SU-DHL-6 (cell line): ENCODE data around the gene RAMACL.

Experiments used
- H2AFZ ChIP-seq: fragments of 200-600 bp; sonication (generic); 2 replicates; pipeline ENCODE4 v1.6.1; 2014; ENCODE audit warnings: low read depth, mild to moderate bottlenecking, moderate library complexity, mixed read lengths, antibody characterized with exemption, low read length; ENCODE audit not compliant: severe bottlenecking
- H3F3A ChIP-seq: fragments of 200-600 bp; shearing (Covaris generic); 2 replicates; pipeline ENCODE4 v1.6.0; 2016; ENCODE audit warnings: antibody characterized with exemption, mild to moderate bottlenecking; ENCODE audit not compliant: insufficient read depth
- H3K27ac ChIP-seq: fragments of 200-600 bp; sonication (generic); 2 replicates; pipeline ENCODE4 v1.5.1; 2016; ENCODE audit warnings: low read depth, mild to moderate bottlenecking, low read length, moderate library complexity, mixed read lengths
- H3K27me3 ChIP-seq: fragments of 200-600 bp; sonication (generic), shearing (Covaris generic); 2 replicates; pipeline ENCODE4 v1.6.0; 2014; ENCODE audit warnings: mild to moderate bottlenecking, low read length
- H3K36me3 ChIP-seq: fragments of 200-600 bp; sonication (generic); 2 replicates; pipeline ENCODE4 v1.6.1; 2014; ENCODE audit warnings: mild to moderate bottlenecking, low read length, mixed read lengths
- H3K4me2 ChIP-seq: fragments of 300-600, 200-600 bp; shearing (Covaris generic), sonication (generic); 2 replicates; pipeline ENCODE4 v1.6.0; 2014; ENCODE audit warnings: low read length, low read depth, mild to moderate bottlenecking; ENCODE audit not compliant: poor library complexity, severe bottlenecking
- H3K4me3 ChIP-seq: fragments of 200-600 bp; sonication (generic); 2 replicates; pipeline ENCODE4 v1.5.1; 2014; ENCODE audit warnings: antibody characterized with exemption, low read length, mild to moderate bottlenecking, mixed read lengths; ENCODE audit not compliant: insufficient read depth, poor library complexity, severe bottlenecking
- H3K79me2 ChIP-seq: fragments of 200-600 bp; sonication (generic); 2 replicates; pipeline ENCODE4 v1.6.1; 2014; ENCODE audit warnings: mild to moderate bottlenecking, low read length, moderate library complexity; ENCODE audit not compliant: insufficient read depth
- H3K9ac ChIP-seq: fragments of 200-600 bp; sonication (generic); 2 replicates; pipeline ENCODE4 v1.7.0; 2014; ENCODE audit warnings: mild to moderate bottlenecking, low read length
- H3K9me2 ChIP-seq: fragments of 200-600 bp; sonication (generic); replicated peaks from 2 replicates; pipeline ENCODE4 v1.6.1; 2014; ENCODE audit warnings: low read length; ENCODE audit not compliant: insufficient read depth
- H3K9me3 ChIP-seq: fragments of 200-600 bp; sonication (generic); 2 replicates; pipeline ENCODE4 v1.6.1; 2014; ENCODE audit warnings: low read length, mixed read lengths; ENCODE audit not compliant: insufficient read depth
- H4K20me1 ChIP-seq: fragments of 200-600 bp; sonication (generic); 2 replicates; pipeline ENCODE4 v1.6.1; 2014; ENCODE audit warnings: low read depth, mild to moderate bottlenecking, antibody characterized with exemption, low read length, moderate library complexity, mixed read lengths
- CTCF ChIP-seq: fragments of 200-600 bp; sonication (generic); IDR thresholded peaks from one replicate; pipeline ENCODE4 v1.5.1; 2017; ENCODE audit warnings: antibody characterized with exemption, mild to moderate bottlenecking, low read length, moderate library complexity; ENCODE audit not compliant: insufficient read depth, poor library complexity, severe bottlenecking
- EZH2phosphoT487 ChIP-seq: fragments of 200-600 bp; sonication (generic), shearing (Covaris generic); conservative IDR thresholded peaks from 2 replicates; pipeline ENCODE4 v1.6.1; 2018; ENCODE audit warnings: mild to moderate bottlenecking, antibody characterized with exemption, low read length, moderate library complexity, mixed read lengths

Gene RAMACL

GRCh38 chr6:166579237-166579850 is 7.1 kb downstream of the RAMACL start:
- H3F3A ChIP-seq, result no peaks in the 10 kb centered on the region
- H3K4me2 ChIP-seq, result no peak overlapping the region
- H3K9me2 ChIP-seq, result no peaks in the 10 kb centered on the region
- H3K27me3 ChIP-seq, result no peaks in the 10 kb centered on the region
- H3K9me3 ChIP-seq, result no peaks in the 10 kb centered on the region
- H2AFZ ChIP-seq, result no peak overlapping the region
- TF ChIP-seq CTCF (no peak), EZH2phosphoT487 (no peak)
- no peaks in the 10 kb centered on the region for H3K36me3 ChIP-seq
- no peak overlapping the region for H3K4me3 ChIP-seq
- no peak overlapping the region for H3K9ac ChIP-seq
- H3K79me2 ChIP-seq, result no peaks in the 10 kb centered on the region
- H4K20me1 ChIP-seq, result no peaks in the 10 kb centered on the region
- H3K27ac ChIP-seq, result no peak overlapping the region

- Histone ChIP-seq H3K27ac (no peak overlapping the region), H3F3A (no peaks in the 10 kb centered on the region), H4K20me1 (no peaks in the 10 kb centered on the region), H3K9ac (no peak overlapping the region), H3K4me2 (no peak overlapping the region), H3K27me3 (no peaks in the 10 kb centered on the region), H3K9me3 (no peaks in the 10 kb centered on the region), H3K4me3 (no peak overlapping the region), H2AFZ (no peak overlapping the region), H3K79me2 (no peaks in the 10 kb centered on the region), H3K36me3 (no peaks in the 10 kb centered on the region), H3K9me2 (no peaks in the 10 kb centered on the region)
- no peak for TF ChIP-seq EZH2phosphoT487
- TF ChIP-seq CTCF, result no peak
Observed at GRCh38 chr6:166578536-166579236, 7.8 kb downstream of the RAMACL start.

GRCh38 chr6:166575205-166575604 is 11.3 kb downstream of the RAMACL start:
- Histone ChIP-seq H3K4me2 (no peak overlapping the region), H3K27ac (no peak overlapping the region), H3K9ac (no peak overlapping the region), H2AFZ (no peak overlapping the region), H3F3A (no peaks in the 10 kb centered on the region), H3K27me3 (no peaks in the 10 kb centered on the region), H4K20me1 (no peaks in the 10 kb centered on the region), H3K79me2 (no peaks in the 10 kb centered on the region), H3K36me3 (no peaks in the 10 kb centered on the region), H3K9me3 (no peaks in the 10 kb centered on the region), H3K4me3 (no peak overlapping the region), H3K9me2 (no peaks in the 10 kb centered on the region)
- no peak for TF ChIP-seq EZH2phosphoT487
- no peak for TF ChIP-seq CTCF
